Measurements from ENCODE around the gene TMSB10. TPM values are rescaled to one million over a fixed set of nuclear protein-coding genes. Genes with fewer than 3 reads are reported as not detected.

TMSB10 gene
- total and polyA plus RNA-seq, 2 of the 13 experiments (the other 11 are each of a cell fraction or from before 2014, with no cell fraction given), result 665 to 708 TPM

GRCh38 chr2:84904717-84905174 lies 710 bp upstream of the TMSB10 start (continued):
- no peak for TF ChIP-seq RERE (CRISPR knock-in tag; IDR thresholded peaks at IDR 0.05; ENCODE audit: low read depth)
- no peak for TF ChIP-seq RFX1 (IDR thresholded peaks at IDR 0.05)
- TF ChIP-seq MAX (IDR thresholded peaks at IDR 0.05), result peak; percentile 30; the same call in 1 of the 2 replicates
- TF ChIP-seq MXD1 (CRISPR knock-in tag; IDR thresholded peaks at IDR 0.05), result 0 out of 2 replicates have a peak, but pooled peaks have one; percentile 14
- peak; percentile 89 for TF ChIP-seq ZNF652 (CRISPR knock-in tag; IDR thresholded peaks at IDR 0.05; ENCODE audit: borderline replicate concordance, low read depth)
- TF ChIP-seq ZNF414 (CRISPR knock-in tag; IDR thresholded peaks at IDR 0.05), result no peak
- no peak for TF ChIP-seq ZNF7 (CRISPR knock-in tag; IDR thresholded peaks at IDR 0.05)
- TF ChIP-seq HNRNPK (IDR thresholded peaks at IDR 0.05; ENCODE audit: low read depth, low read length, poor library complexity, severe bottlenecking), result peak; percentile 10
- no peak for TF ChIP-seq EZH2 (conservative IDR thresholded peaks at IDR 0.05; ENCODE audit: low read depth, low read length)

Data from HepG2 (cell line).